Measurements from ENCODE around the gene HS2ST1. TPM values are rescaled to one million over a fixed set of nuclear protein-coding genes. Genes with fewer than 3 reads are reported as not detected.

The HS2ST1 gene
- total RNA-seq, 3 donors from 2014 or later = 17.7 to 18.0 (median 17.8) TPM

GRCh38 chr1:87121711-87122163, 207.3 kb downstream of the HS2ST1 start:
- Histone ChIP-seq H3K9me3 (no peaks in the 10 kb centered on the region), H3K4me3 (no peak overlapping the region), H3K27me3 (no peaks in the 10 kb centered on the region), H3K27ac (no peak overlapping the region), H3K36me3 (no peaks in the 10 kb centered on the region), H3K4me1 (no peaks in the 10 kb centered on the region)
- no peak for TF ChIP-seq POLR2A (IDR thresholded peaks at IDR 0.05)
- TF ChIP-seq CTCF (IDR thresholded peaks at IDR 0.05) = no peak
- TF ChIP-seq POLR2AphosphoS5 (IDR thresholded peaks at IDR 0.05) = no peak
- no peak for DNase-seq (ENCODE audit: low spot score in 2 of 2)
- intact Hi-C loops (cut with DNase I; ENCODE audit: low total_unique reads) = no loop called here

DNA sequence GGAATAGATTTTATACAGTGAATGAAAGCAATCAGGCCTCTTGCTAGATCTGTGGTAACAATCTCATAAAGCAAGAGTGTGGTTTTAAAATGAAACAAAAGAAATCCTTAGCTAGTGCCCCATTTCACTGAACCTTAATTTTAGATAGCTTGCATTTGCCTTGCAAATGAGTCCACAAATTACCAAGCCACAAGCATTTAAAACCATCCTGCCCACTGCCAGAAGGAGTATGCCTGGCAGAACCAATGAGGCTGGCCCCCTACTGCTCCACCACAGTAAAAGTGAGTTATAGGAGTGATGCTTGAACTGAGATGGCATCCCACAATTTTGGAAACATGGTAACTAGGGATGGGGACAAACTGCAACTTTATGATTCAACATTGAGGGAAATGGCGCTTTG, 207.8 kb downstream of the HS2ST1 start:
- no peaks in the 10 kb centered on the region for H3K36me3 ChIP-seq
- H3K27me3 ChIP-seq = no peaks in the 10 kb centered on the region
- no peaks in the 10 kb centered on the region for H3K9me3 ChIP-seq
- no peak overlapping the region for H3K4me3 ChIP-seq
- DNase-seq (ENCODE audit: low spot score in 2 of 2) = no peak
- intact Hi-C loops (cut with DNase I; ENCODE audit: low total_unique reads) = no loop called here
- H3K4me1 ChIP-seq = no peaks in the 10 kb centered on the region
- TF ChIP-seq POLR2A (IDR thresholded peaks at IDR 0.05) = no peak
- no peak for TF ChIP-seq POLR2AphosphoS5 (IDR thresholded peaks at IDR 0.05)
- no peak for TF ChIP-seq CTCF (IDR thresholded peaks at IDR 0.05)
- H3K27ac ChIP-seq = no peak overlapping the region

DNA sequence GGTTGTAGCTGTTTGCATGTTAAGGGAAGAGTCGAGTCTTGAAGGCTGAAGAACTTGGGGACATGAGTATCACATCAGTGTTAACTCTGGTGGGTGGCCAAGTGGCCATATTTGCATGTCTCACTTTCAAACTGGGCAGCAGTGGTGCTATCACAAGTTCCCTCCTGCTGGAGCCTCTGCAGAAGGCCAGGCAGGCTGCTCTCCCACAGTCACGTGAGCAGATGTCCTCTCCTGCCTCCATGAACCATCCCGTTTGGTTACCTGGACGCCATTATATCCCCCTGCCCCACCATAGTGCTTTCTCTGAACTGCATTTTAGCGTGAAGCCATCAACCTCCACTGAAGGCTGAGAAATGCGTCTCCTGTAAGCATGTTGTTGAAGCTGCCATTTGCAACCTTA, 209.2 kb downstream of the HS2ST1 start:
- no peaks in the 10 kb centered on the region for H3K4me1 ChIP-seq
- H3K9me3 ChIP-seq = no peaks in the 10 kb centered on the region
- no peaks in the 10 kb centered on the region for H3K27me3 ChIP-seq
- DNase-seq (ENCODE audit: low spot score in 2 of 2) = no peak
- intact Hi-C loops (cut with DNase I; ENCODE audit: low total_unique reads) = no loop called here
- no peaks in the 10 kb centered on the region for H3K36me3 ChIP-seq
- no peak overlapping the region for H3K4me3 ChIP-seq
- TF ChIP-seq CTCF (IDR thresholded peaks at IDR 0.05) (no peak), POLR2A (IDR thresholded peaks at IDR 0.05) (no peak)
- H3K27ac ChIP-seq = no peak overlapping the region

DNA sequence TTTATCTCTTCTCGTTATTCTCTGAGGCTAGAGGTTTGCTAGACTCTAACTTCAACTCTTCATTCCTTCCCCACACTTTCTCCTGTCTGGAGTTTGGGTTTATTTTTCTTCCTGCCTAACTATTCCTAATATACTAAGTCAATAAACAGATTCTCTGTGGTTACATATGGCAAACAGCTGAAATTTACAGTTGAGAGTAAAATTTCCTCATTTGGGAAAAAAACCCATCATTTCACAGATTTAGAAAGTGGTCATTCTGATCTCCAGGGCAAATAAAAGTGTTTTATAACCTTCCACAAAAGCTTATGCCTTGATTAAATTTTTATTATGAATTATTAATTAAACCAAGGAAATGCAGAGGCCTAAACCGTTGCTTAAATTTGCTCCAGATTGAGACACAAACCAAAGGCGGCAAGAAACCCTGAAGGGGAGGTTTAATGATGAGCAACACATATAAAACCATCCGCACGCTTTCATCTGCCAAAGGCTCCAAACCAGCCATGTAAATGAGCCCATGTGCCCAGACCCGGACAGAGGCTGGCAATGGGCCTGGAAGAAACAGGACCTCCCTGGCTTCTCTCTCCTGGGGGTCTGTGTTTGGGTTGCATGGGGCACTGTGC, 212.6 kb downstream of the HS2ST1 start:
- intact Hi-C loops (cut with DNase I; ENCODE audit: low total_unique reads) = no loop called here
- Histone ChIP-seq H3K27ac (no peak overlapping the region), H3K36me3 (no peaks in the 10 kb centered on the region), H3K4me3 (no peak overlapping the region), H3K9me3 (no peaks in the 10 kb centered on the region), H3K27me3 (no peaks in the 10 kb centered on the region), H3K4me1 (no peaks in the 10 kb centered on the region)
- TF ChIP-seq CTCF (IDR thresholded peaks at IDR 0.05) = no peak
- no peak for TF ChIP-seq POLR2AphosphoS5 (IDR thresholded peaks at IDR 0.05)
- no peak for TF ChIP-seq POLR2A (IDR thresholded peaks at IDR 0.05)
- no peak for DNase-seq (ENCODE audit: low spot score in 2 of 2)

DNA sequence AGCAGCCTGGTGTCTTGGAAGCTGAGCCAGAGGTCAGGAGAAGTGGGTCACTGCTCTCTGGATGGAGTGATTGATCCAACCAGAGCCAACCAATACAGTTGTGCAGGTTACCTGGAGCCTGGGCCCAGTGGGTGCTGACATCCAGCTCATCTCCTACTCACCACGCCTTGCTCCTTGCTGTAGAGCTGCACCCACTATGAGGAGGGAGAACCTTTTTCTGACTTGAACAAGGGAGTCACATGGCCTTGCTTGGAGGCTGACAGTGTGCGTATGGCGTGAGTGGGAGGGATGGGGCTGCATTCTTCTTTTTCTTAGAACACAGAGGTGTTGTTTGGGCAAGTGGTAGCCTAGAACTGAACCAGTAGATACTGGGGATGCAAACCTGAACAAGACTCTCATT, 213.1 kb downstream of the HS2ST1 start:
- TF ChIP-seq CTCF (IDR thresholded peaks at IDR 0.05) = no peak
- TF ChIP-seq POLR2A (IDR thresholded peaks at IDR 0.05) = no peak
- H3K36me3 ChIP-seq = no peaks in the 10 kb centered on the region
- intact Hi-C loops (cut with DNase I; ENCODE audit: low total_unique reads) = no loop called here

More for the DNA sequence above, 213.1 kb downstream of the HS2ST1 start:
- no peaks in the 10 kb centered on the region for H3K9me3 ChIP-seq
- no peak overlapping the region for H3K27ac ChIP-seq
- H3K27me3 ChIP-seq = no peaks in the 10 kb centered on the region
- H3K4me1 ChIP-seq = no peaks in the 10 kb centered on the region
- H3K4me3 ChIP-seq = no peak overlapping the region
- no peak for DNase-seq (ENCODE audit: low spot score in 2 of 2)

Data from breast epithelium (tissue), 4 donors.